ENCODE results near the gene RAPGEF1.

The RAPGEF1 gene

DNA sequence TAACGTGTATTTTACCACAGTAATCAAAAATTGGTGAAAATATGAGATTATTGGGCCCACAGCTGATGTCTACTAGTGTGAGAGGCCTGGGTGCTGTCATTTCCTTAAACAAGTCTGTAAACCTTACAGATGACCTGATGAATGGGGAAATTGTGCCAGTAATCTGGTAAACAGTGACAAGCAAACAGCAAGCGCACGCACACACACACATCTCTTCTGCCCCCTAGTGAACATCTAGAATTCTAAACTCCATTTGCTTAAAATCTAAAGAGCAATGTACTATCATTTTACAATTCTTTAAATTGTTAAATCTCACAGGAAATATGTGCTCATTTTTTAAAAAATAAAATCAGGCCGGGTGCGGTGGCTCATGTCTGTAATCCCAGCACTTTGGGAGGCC is 7.5 kb upstream of the RAPGEF1 start:
- no peaks in the 10 kb centered on the region for H3K27me3 ChIP-seq (ENCODE audit: control insufficient read depth, insufficient read depth, low read length)
- no peak overlapping the region for H3K4me3 ChIP-seq (ENCODE audit: low read length)
- no peak overlapping the region for H3K9ac ChIP-seq (ENCODE audit: low read length)
- H3K36me3 ChIP-seq (ENCODE audit: control insufficient read depth, low read depth, low read length), result no peaks in the 10 kb centered on the region
- no peaks in the 10 kb centered on the region for H3K9me3 ChIP-seq (ENCODE audit: control insufficient read depth, low read depth, low read length)
- no peak overlapping the region for H3K27ac ChIP-seq (ENCODE audit: low read length)
- H3K4me1 ChIP-seq (ENCODE audit: control insufficient read depth, low read depth, low read length), result no peaks in the 10 kb centered on the region

DNA sequence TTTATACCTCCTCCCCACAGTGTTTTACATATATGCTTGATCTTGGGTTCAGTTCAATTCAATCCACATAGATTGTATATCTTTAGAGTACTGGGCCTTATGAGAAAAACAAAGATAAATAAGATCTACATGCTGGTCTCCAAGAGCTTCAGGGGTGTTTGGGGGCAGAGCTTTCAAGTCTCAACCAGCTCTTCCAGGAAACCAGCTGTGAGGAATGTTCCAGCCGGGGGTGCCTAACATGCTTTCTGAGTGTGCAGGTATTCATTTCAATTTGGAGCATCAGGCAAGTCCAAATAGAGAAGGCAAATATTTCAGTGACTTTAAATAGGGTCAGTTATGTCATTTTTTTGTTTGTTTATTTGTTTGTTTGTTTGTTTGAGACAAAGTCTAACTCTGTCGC is 5.7 kb upstream of the RAPGEF1 start:
- H3K27ac ChIP-seq (ENCODE audit: low read length), result no peak overlapping the region
- no peaks in the 10 kb centered on the region for H3K4me1 ChIP-seq (ENCODE audit: control insufficient read depth, low read depth, low read length)
- H3K4me3 ChIP-seq (ENCODE audit: low read length), result no peak overlapping the region
- H3K9me3 ChIP-seq (ENCODE audit: control insufficient read depth, low read depth, low read length), result no peaks in the 10 kb centered on the region
- no peaks in the 10 kb centered on the region for H3K36me3 ChIP-seq (ENCODE audit: control insufficient read depth, low read depth, low read length)
- H3K9ac ChIP-seq (ENCODE audit: low read length), result no peak overlapping the region
- no peaks in the 10 kb centered on the region for H3K27me3 ChIP-seq (ENCODE audit: control insufficient read depth, insufficient read depth, low read length)

DNA sequence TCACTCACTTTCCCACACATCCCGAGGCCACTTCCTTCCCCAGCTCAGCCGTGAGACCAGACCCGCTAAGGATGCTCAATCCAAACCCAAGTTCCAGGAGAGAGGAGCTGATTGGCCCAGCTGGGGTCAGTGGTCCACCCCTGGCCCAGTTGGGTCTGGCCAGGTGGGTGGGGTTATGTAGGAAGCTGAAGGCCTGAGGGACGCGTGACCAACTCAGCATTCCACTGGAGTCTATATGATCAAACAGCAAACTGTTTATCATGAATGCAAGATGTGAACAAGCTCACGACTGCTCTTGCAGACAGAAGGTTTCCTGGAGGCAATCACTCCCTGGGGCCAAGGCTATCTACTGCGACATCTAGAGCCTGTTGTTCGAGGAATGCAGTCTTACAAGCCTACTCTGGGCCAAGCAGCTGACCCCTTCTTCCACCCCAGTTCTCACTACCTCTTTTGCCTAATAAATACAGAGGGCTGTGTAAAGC is 4.9 kb upstream of the RAPGEF1 start:
- no peaks in the 10 kb centered on the region for H3K9me3 ChIP-seq (ENCODE audit: control insufficient read depth, low read depth, low read length)
- no peak overlapping the region for H3K9ac ChIP-seq (ENCODE audit: low read length)
- no peaks in the 10 kb centered on the region for H3K36me3 ChIP-seq (ENCODE audit: control insufficient read depth, low read depth, low read length)
- no peak overlapping the region for H3K27ac ChIP-seq (ENCODE audit: low read length)
- H3K4me3 ChIP-seq (ENCODE audit: low read length), result no peak overlapping the region
- H3K4me1 ChIP-seq (ENCODE audit: control insufficient read depth, low read depth, low read length), result no peaks in the 10 kb centered on the region
- no peaks in the 10 kb centered on the region for H3K27me3 ChIP-seq (ENCODE audit: control insufficient read depth, insufficient read depth, low read length)

DNA sequence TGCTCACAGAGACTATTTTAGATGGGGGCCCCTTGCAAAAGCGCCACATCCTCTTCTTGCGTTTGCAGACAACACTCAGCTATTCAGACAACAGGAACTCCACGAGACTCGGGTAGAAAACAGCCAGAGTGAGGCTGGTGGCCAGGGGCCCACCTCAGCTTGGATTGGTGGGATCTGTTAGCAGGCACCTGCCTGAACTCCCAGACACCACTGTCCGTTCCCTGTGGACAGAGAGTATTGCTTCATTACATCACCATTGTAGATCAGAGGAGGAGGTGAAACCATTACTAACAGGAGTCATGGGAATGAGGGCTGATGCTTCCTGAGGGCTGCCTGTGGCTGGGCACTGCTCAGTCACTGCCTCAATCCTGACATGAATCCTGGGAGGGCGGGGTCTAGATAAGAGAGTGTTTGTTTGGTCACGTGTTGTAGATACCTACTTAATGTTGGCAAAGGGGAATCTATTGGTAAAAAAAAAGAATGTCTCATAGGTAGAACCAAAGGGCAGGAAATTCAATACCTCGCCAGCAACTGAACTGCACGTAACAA is 4.4 kb upstream of the RAPGEF1 start:
- Histone ChIP-seq H3K27me3 (ENCODE audit: control insufficient read depth, insufficient read depth, low read length) (no peaks in the 10 kb centered on the region), H3K27ac (ENCODE audit: low read length) (no peak overlapping the region)

DNA sequence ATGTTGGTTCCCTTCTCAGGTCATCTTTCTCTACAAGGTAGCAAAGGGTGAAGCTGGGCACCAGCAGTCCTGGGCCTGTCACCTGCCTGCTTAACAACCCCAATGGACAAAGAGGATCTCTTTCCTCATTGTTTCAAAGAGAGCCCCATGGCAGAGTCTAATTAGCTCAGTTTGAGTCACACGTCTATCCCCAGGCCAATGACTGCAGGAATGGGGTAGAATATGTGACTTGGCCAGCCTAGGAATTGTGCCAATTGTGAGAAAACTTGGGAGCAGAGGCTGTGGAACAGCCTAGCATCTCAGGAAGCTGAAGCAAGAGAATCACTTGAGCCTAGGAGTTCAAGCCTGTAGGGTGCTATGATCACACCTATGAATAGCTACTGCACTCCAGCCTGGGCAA is 3.6 kb upstream of the RAPGEF1 start:
- H3K27ac ChIP-seq (ENCODE audit: low read length), result no peak overlapping the region
- H3K9ac ChIP-seq (ENCODE audit: low read length), result no peak overlapping the region
- H3K27me3 ChIP-seq (ENCODE audit: control insufficient read depth, insufficient read depth, low read length), result no peaks in the 10 kb centered on the region
- H3K4me3 ChIP-seq (ENCODE audit: low read length), result no peak overlapping the region
- H3K4me1 ChIP-seq (ENCODE audit: control insufficient read depth, low read depth, low read length), result peaks cover 2% of the 10 kb centered on the region
- no peaks in the 10 kb centered on the region for H3K36me3 ChIP-seq (ENCODE audit: control insufficient read depth, low read depth, low read length)
- no peaks in the 10 kb centered on the region for H3K9me3 ChIP-seq (ENCODE audit: control insufficient read depth, low read depth, low read length)

More for the DNA sequence above, 4.4 kb upstream of the RAPGEF1 start:
- Histone ChIP-seq H3K9ac (ENCODE audit: low read length) (no peak overlapping the region), H3K36me3 (ENCODE audit: control insufficient read depth, low read depth, low read length) (no peaks in the 10 kb centered on the region), H3K9me3 (ENCODE audit: control insufficient read depth, low read depth, low read length) (no peaks in the 10 kb centered on the region), H3K4me3 (ENCODE audit: low read length) (no peak overlapping the region), H3K4me1 (ENCODE audit: control insufficient read depth, low read depth, low read length) (no peaks in the 10 kb centered on the region)

DNA sequence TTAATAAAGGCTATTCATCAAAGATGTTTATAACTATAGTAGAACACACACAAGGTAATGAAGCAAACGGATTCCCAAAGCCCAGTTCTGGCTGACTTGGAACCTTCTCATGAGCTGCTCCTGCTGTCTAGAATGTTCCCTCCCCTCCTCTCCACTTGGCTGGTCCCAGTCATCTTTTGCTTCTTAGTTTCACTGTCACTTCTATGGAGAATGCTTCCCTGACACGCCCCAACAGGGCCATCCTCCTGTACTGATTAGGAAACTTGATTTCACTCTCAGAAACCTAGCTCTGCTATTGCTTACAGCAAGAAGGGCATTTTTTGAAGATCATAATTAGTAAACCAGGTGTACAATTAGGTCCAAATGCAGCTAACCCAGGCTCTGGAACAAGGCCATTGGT is 3.2 kb upstream of the RAPGEF1 start:
- H3K36me3 ChIP-seq (ENCODE audit: control insufficient read depth, low read depth, low read length), result no peaks in the 10 kb centered on the region

DNA sequence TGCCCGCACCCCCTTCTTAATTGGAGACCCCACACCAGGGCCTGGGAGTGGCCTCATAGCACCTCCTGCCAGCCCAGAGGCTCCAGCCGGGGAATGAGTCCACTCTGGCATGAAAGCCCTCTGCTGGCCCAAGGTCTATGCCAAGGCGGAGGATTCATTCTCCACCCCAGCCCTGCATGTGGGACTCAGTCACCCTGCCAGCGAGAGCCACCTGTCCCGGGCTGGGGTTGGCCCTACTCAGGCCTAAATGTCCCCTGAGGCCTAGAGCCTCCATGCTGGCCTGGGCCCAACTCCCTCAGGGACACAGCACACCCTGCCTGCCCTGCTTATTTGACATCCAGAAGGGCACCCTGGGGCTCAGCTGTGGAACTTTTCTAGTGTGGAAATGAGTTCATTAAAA is 1.0 kb upstream of the RAPGEF1 start:
- Histone ChIP-seq H3K27ac (ENCODE audit: low read length) (no peak overlapping the region), H3K27me3 (ENCODE audit: control insufficient read depth, insufficient read depth, low read length) (no peaks in the 10 kb centered on the region), H3K4me3 (ENCODE audit: low read length) (no peak overlapping the region), H3K4me1 (ENCODE audit: control insufficient read depth, low read depth, low read length) (peaks cover 5% of the 10 kb centered on the region), H3K9me3 (ENCODE audit: control insufficient read depth, low read depth, low read length) (no peaks in the 10 kb centered on the region), H3K36me3 (ENCODE audit: control insufficient read depth, low read depth, low read length) (no peaks in the 10 kb centered on the region), H3K9ac (ENCODE audit: low read length) (no peak overlapping the region)

More for the DNA sequence above, 3.2 kb upstream of the RAPGEF1 start:
- H3K27ac ChIP-seq (ENCODE audit: low read length), result no peak overlapping the region
- H3K9ac ChIP-seq (ENCODE audit: low read length), result no peak overlapping the region
- no peaks in the 10 kb centered on the region for H3K27me3 ChIP-seq (ENCODE audit: control insufficient read depth, insufficient read depth, low read length)
- H3K9me3 ChIP-seq (ENCODE audit: control insufficient read depth, low read depth, low read length), result no peaks in the 10 kb centered on the region
- H3K4me1 ChIP-seq (ENCODE audit: control insufficient read depth, low read depth, low read length), result peaks cover 5% of the 10 kb centered on the region
- no peak overlapping the region for H3K4me3 ChIP-seq (ENCODE audit: low read length)

DNA sequence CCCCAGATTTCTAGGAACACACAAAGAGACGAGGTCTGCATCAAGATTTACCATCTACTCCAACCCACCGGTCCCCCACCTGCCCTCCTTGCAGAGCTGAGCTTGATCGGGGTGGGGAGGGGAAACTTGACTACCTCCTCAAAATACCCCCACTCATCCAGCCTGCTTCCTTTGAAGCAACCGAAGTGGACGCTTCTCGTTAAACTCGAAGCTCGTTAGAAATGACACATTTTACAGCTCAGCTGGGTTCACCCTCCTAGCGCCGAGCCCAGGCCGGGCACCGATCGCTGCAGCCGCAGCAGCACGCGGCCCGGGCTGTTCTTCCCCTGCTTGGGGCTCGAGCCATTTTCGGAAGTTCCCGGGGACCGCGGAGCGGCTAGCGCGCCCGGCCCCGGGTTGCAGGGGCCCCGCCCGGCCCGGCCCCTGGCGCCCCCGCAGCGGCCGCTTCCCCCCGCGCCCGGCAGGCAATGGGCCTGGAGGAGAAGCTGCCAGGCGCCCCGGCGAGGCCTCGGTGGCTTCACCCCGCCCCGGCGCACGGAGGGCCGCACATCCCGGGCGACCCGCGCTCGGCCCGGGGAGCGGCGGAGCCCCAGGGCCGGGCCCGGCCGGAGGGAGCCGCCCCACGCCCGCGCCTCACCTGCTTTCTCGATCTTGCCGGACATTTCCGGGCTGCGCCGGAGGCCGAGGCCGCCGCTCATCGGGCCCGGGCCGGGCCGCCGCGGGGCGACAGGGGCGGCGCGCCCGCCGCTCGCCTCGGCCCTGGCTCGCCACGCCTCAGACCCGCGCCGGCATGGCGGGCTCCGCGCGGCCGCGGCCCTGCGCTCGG is 530 bp downstream of the RAPGEF1 start:
- H3K9ac ChIP-seq (ENCODE audit: low read length), result peak overlapping the region; percentile 71
- no peaks in the 10 kb centered on the region for H3K9me3 ChIP-seq (ENCODE audit: control insufficient read depth, low read depth, low read length)
- no peak overlapping the region for H3K27ac ChIP-seq (ENCODE audit: low read length)
- no peaks in the 10 kb centered on the region for H3K27me3 ChIP-seq (ENCODE audit: control insufficient read depth, insufficient read depth, low read length)
- peak overlapping the region; percentile 87 for H3K4me3 ChIP-seq (ENCODE audit: low read length)
- H3K36me3 ChIP-seq (ENCODE audit: control insufficient read depth, low read depth, low read length), result no peaks in the 10 kb centered on the region
- peaks cover 5% of the 10 kb centered on the region for H3K4me1 ChIP-seq (ENCODE audit: control insufficient read depth, low read depth, low read length)

DNA sequence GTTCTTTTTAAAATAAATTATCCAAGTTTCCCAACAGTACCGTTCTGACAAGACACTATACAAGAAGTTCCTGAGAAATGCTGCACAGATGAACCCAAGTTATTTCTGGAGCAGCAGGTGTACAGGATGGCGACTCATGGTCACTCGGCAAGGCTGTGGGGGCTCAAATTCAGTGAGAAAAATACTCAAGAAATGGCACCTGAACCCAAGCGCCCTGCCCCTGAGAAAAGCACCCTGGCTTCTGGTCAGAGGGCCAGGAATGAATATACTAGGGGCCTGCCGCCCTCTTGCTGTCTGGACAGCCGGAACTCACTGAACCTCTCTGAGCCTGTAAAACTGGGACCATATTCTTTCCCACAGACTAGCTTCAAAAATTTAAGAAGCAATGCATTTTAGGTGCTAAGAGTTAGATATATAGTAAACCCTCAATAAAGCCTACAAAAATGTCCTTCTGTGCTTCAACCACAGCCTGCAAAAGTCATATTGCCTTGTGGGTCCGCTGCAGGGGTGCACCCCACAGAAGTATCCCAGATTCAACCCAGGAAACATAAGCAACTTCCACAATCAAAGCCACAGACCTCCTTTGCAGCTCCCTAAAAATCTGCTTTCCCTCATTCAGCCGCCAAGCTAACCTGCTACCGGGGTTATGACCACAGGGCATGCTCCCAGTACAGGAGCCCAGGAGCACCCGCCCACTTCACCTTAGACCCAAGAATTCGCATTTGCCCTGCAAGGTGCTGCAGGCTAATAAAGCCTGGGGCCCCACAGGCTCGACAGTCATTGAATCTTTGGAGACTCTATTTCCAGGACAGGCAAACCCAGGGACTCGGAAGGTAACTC is 1.4 kb downstream of the RAPGEF1 start:
- Histone ChIP-seq H3K27ac (ENCODE audit: low read length) (no peak overlapping the region), H3K4me1 (ENCODE audit: control insufficient read depth, low read depth, low read length) (peaks cover 5% of the 10 kb centered on the region)

DNA sequence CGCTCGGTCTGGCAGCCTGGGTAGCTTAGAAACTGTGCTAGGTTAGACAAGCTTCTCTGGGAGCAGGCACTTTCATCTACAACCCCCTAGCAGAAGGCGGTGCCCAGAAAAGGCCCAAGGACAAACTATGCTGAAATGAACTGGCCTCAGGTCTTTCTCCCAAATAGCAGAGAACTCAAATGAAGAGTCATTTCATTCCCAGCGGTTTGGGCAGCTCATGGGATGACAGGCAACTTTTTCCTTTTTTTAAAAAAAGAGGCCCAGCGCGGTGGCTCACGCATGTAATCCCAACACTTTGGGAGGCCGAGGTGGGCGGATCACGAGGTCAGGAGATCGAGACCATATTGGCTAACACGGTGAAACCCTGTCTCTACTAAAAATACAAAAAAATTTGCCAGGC is 2.5 kb downstream of the RAPGEF1 start:
- H3K4me1 ChIP-seq (ENCODE audit: control insufficient read depth, low read depth, low read length), result peaks cover 9% of the 10 kb centered on the region
- no peak overlapping the region for H3K9ac ChIP-seq (ENCODE audit: low read length)
- no peaks in the 10 kb centered on the region for H3K36me3 ChIP-seq (ENCODE audit: control insufficient read depth, low read depth, low read length)
- H3K27ac ChIP-seq (ENCODE audit: low read length), result no peak overlapping the region
- H3K9me3 ChIP-seq (ENCODE audit: control insufficient read depth, low read depth, low read length), result no peaks in the 10 kb centered on the region
- H3K27me3 ChIP-seq (ENCODE audit: control insufficient read depth, insufficient read depth, low read length), result no peaks in the 10 kb centered on the region
- no peak overlapping the region for H3K4me3 ChIP-seq (ENCODE audit: low read length)

More for the DNA sequence above, 1.4 kb downstream of the RAPGEF1 start:
- Histone ChIP-seq H3K27me3 (ENCODE audit: control insufficient read depth, insufficient read depth, low read length) (no peaks in the 10 kb centered on the region), H3K4me3 (ENCODE audit: low read length) (peak overlapping the region; percentile 87), H3K36me3 (ENCODE audit: control insufficient read depth, low read depth, low read length) (no peaks in the 10 kb centered on the region), H3K9me3 (ENCODE audit: control insufficient read depth, low read depth, low read length) (no peaks in the 10 kb centered on the region), H3K9ac (ENCODE audit: low read length) (peak overlapping the region; percentile 71)

DNA sequence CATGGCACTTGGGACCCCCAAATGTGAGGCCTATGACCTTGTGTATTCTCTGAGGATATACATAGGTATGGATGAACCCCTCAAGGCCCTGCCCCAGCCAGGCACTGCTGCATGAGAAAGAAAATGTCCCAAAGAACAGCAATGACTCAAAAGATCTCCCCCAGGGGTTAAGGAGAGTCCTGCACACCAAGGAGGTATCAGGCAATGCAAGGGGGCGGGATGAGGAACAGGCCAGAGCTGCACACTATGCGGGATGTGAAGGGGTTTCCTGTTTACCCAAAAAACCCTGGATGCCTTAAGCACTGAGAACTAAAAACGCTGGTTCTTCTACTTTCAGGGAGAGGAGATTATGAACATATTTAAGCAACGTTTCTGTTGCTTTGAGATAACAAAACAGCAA is 3.4 kb downstream of the RAPGEF1 start:
- Histone ChIP-seq H3K4me1 (ENCODE audit: control insufficient read depth, low read depth, low read length) (peaks cover 9% of the 10 kb centered on the region), H3K27me3 (ENCODE audit: control insufficient read depth, insufficient read depth, low read length) (no peaks in the 10 kb centered on the region), H3K4me3 (ENCODE audit: low read length) (no peak overlapping the region), H3K27ac (ENCODE audit: low read length) (no peak overlapping the region), H3K9ac (ENCODE audit: low read length) (no peak overlapping the region), H3K36me3 (ENCODE audit: control insufficient read depth, low read depth, low read length) (no peaks in the 10 kb centered on the region), H3K9me3 (ENCODE audit: control insufficient read depth, low read depth, low read length) (no peaks in the 10 kb centered on the region)
